H1 (cell line): Measurements from ENCODE around the gene KIF26B. TPM values are rescaled to one million over a fixed set of nuclear protein-coding genes. Genes with fewer than 3 reads are reported as not detected.

Source experiments
- CTCF ChIA-PET: fragments of 300-600 bp; sonication (Branson Sonifier 250); formaldehyde crosslinking; loops from one replicate; lab custom pipeline; 2021; ENCODE audit not compliant: partially characterized antibody; lab: Charles Lee
- POLR2A ChIA-PET: fragments of 300-600 bp; sonication (Branson Sonifier 250); formaldehyde crosslinking; loops from one replicate; lab custom pipeline; 2021; ENCODE audit warnings: inconsistent platforms; ENCODE audit not compliant: partially characterized antibody; lab: Charles Lee
- DNase-seq, 2 experiments: peaks; one replicate each; pipeline versions ENCODE4 v3.0.0 to v3.0.0-alpha.2; 2010 to 2022; ENCODE audit warnings: low spot score in 2 of 2, low read depth in 1 of 2, mixed read lengths in 1 of 2
- FAIRE-seq: peaks from 2 replicates; lab custom pipeline; 2011; peaks lifted over from hg19 to GRCh38; lab: Jason Lieb, UNC
- H2AFZ ChIP-seq: 2 replicates; pipeline ENCODE4 v1.8.1; 2012; ENCODE audit warnings: low read length, inconsistent platforms
- H2AK5ac ChIP-seq: 2 replicates; pipeline ENCODE4 v1.6.1; 2013; ENCODE audit warnings: low read depth, low read length
- H2BK120ac ChIP-seq: replicated peaks from 2 replicates; pipeline ENCODE3; 2013; ENCODE audit warnings: low read depth, low read length, inconsistent platforms
- H2BK12ac ChIP-seq: 2 replicates; pipeline ENCODE4 v1.6.1; 2013; ENCODE audit warnings: low read depth, low read length
- H2BK15ac ChIP-seq: 2 replicates; pipeline ENCODE4 v1.6.1; 2013; ENCODE audit warnings: low read length
- H2BK20ac ChIP-seq: 2 replicates; pipeline ENCODE4 v1.6.1; 2013; ENCODE audit warnings: low read length
- H2BK5ac ChIP-seq: 2 replicates; pipeline ENCODE4 v1.6.1; 2013; ENCODE audit warnings: low read depth, low read length
- H3K14ac ChIP-seq: 2 replicates; pipeline ENCODE4 v1.6.1; 2013; ENCODE audit warnings: inconsistent platforms; ENCODE audit not compliant: insufficient read length
- H3K18ac ChIP-seq: 2 replicates; pipeline ENCODE4 v1.6.1; 2013; ENCODE audit warnings: low read length; ENCODE audit errors: extremely low read depth
- H3K23ac ChIP-seq: 2 replicates; pipeline ENCODE4 v1.6.1; 2013; ENCODE audit warnings: inconsistent platforms; ENCODE audit not compliant: insufficient read length
- H3K23me2 ChIP-seq: 2 replicates; pipeline ENCODE4 v1.6.1; 2013; ENCODE audit warnings: low read depth, low read length
- H3K27ac ChIP-seq: 2 replicates; pipeline ENCODE4 v1.6.1; 2011; ENCODE audit warnings: low read depth, low read length, inconsistent platforms
- H3K27me3 ChIP-seq, 4 experiments: replicated peaks in 1 of 4; 1 replicate in 1 of 4; 2 replicates in 3 of 4; pipeline versions ENCODE4 v1.6.1 to v1.8.1; 2011 to 2013; ENCODE audit warnings: low read length in 3 of 4, mild to moderate bottlenecking in 3 of 4, inconsistent platforms in 2 of 4, mixed read lengths in 2 of 4, moderate library complexity in 1 of 4; ENCODE audit not compliant: control insufficient read depth in 3 of 4, insufficient read depth in 3 of 4; ENCODE audit errors: extremely low read depth in 1 of 4
- H3K36me3 ChIP-seq, 4 experiments: 2 replicates each; pipeline versions ENCODE4 v1.6.1 to v1.8.1; 2011 to 2013; ENCODE audit warnings: mild to moderate bottlenecking in 4 of 4, low read length in 3 of 4, moderate library complexity in 2 of 4, control low read depth in 1 of 4, inconsistent platforms in 1 of 4; ENCODE audit not compliant: insufficient read depth in 4 of 4, control insufficient read depth in 2 of 4
- H3K4ac ChIP-seq: replicated peaks from 2 replicates; pipeline ENCODE3; 2013; ENCODE audit warnings: low read length, low read depth, mixed read lengths, inconsistent platforms; ENCODE audit not compliant: insufficient read length
- H3K4me1 ChIP-seq, 4 experiments: replicated peaks in 1 of 4; 1 replicate in 1 of 4; 2 replicates in 3 of 4; pipeline versions ENCODE4 v1.6.1 to v1.8.1; 2011 to 2013; ENCODE audit warnings: low read length in 3 of 4, inconsistent platforms in 2 of 4, mixed read lengths in 1 of 4; ENCODE audit not compliant: insufficient read depth in 4 of 4, control insufficient read depth in 3 of 4
- H3K4me2 ChIP-seq, 2 experiments: 2 replicates each; pipeline versions ENCODE4 v1.6.1 to v1.8.1; 2011 to 2013; ENCODE audit warnings: low read depth in 2 of 2, low read length in 2 of 2, control low read depth in 1 of 2, inconsistent platforms in 1 of 2, mild to moderate bottlenecking in 1 of 2; ENCODE audit not compliant: insufficient read depth in 1 of 2
- H3K4me3 ChIP-seq, 4 experiments: fragments of 200-600, 300-600 bp in 1 of 4; sonication (generic), shearing (Covaris generic), sonication (Bioruptor Twin) in 1 of 4; 2 replicates each; pipeline versions ENCODE4 v1.5.1 to v1.8.1; 2011 to 2016; ENCODE audit warnings: low read length in 4 of 4, low read depth in 3 of 4, control low read depth in 2 of 4, inconsistent platforms in 2 of 4, mild to moderate bottlenecking in 2 of 4, mixed read lengths in 1 of 4, moderate library complexity in 1 of 4; ENCODE audit not compliant: insufficient read depth in 2 of 4; ENCODE audit errors: extremely low read depth in 1 of 4
- H3K56ac ChIP-seq: replicated peaks from 2 replicates; pipeline ENCODE3; 2013; ENCODE audit warnings: low read depth, mild to moderate bottlenecking, mixed read lengths, low read length, inconsistent platforms; ENCODE audit not compliant: insufficient read length
- H3K79me1 ChIP-seq: 2 replicates; pipeline ENCODE4 v1.6.1; 2013; ENCODE audit warnings: low read depth, low read length, control low read depth
- H3K79me2 ChIP-seq, 2 experiments: 2 replicates each; pipeline versions ENCODE4 v1.6.1 to v1.8.1; 2012 to 2013; ENCODE audit warnings: low read length in 2 of 2, mild to moderate bottlenecking in 2 of 2, inconsistent platforms in 1 of 2; ENCODE audit not compliant: insufficient read depth in 2 of 2, control insufficient read depth in 1 of 2
- H3K9ac ChIP-seq, 4 experiments: replicated peaks in 1 of 4; 1 replicate in 1 of 4; 2 replicates in 3 of 4; pipeline versions ENCODE4 v1.6.1 to v1.8.1; 2011 to 2013; ENCODE audit warnings: low read depth in 3 of 4, low read length in 3 of 4, control low read depth in 2 of 4, mild to moderate bottlenecking in 2 of 4, moderate library complexity in 2 of 4, inconsistent platforms in 1 of 4; ENCODE audit errors: extremely low read depth in 1 of 4
- H3K9me3 ChIP-seq, 2 experiments: 2 replicates each; pipeline versions ENCODE4 v1.6.1 to v1.8.1; 2012 to 2013; ENCODE audit warnings: mild to moderate bottlenecking in 2 of 2, moderate library complexity in 2 of 2, control low read depth in 1 of 2, inconsistent platforms in 1 of 2, low read depth in 1 of 2, low read length in 1 of 2, mixed read lengths in 1 of 2; ENCODE audit not compliant: insufficient read depth in 2 of 2
- H4K20me1 ChIP-seq, 2 experiments: replicated peaks in 1 of 2; 2 replicates each; pipeline versions ENCODE3 to v1.8.1; 2011 to 2013; ENCODE audit warnings: inconsistent platforms in 2 of 2, low read length in 2 of 2, mild to moderate bottlenecking in 1 of 2; ENCODE audit not compliant: insufficient read depth in 2 of 2, control insufficient read depth in 1 of 2
- H4K5ac ChIP-seq: 2 replicates; pipeline ENCODE4 v1.6.1; 2013; ENCODE audit warnings: low read length, low read depth, mixed read lengths, inconsistent platforms; ENCODE audit not compliant: insufficient read length
- H4K8ac ChIP-seq: 2 replicates; pipeline ENCODE4 v1.8.0; 2013; ENCODE audit warnings: mild to moderate bottlenecking, moderate library complexity, low read length, inconsistent platforms; ENCODE audit not compliant: insufficient read depth; ENCODE audit errors: extremely low read depth
- H4K91ac ChIP-seq: replicated peaks from 2 replicates; pipeline ENCODE3; 2013; ENCODE audit warnings: low read length, mixed read lengths, inconsistent platforms; ENCODE audit not compliant: insufficient read length
- CBX8 ChIP-seq: fragments of 300-800, 300-1000 bp; sonication (generic); IDR thresholded peaks from 2 replicates; pipeline ENCODE4 v1.7.1; 2016; ENCODE audit warnings: low read depth, low read length, borderline replicate concordance
- CREB1 ChIP-seq: IDR thresholded peaks from 2 replicates; pipeline ENCODE4 v1.6.1; 2012; ENCODE audit warnings: inconsistent platforms
- EZH2 ChIP-seq: fragments of 200-600 bp; sonication (generic); IDR thresholded peaks from 2 replicates; pipeline ENCODE4 v1.7.1; 2012; ENCODE audit warnings: low read depth, mild to moderate bottlenecking, moderate library complexity, low read length, inconsistent platforms; ENCODE audit not compliant: severe bottlenecking
- SIRT6 ChIP-seq: IDR thresholded peaks from one replicate; pipeline ENCODE4 v1.7.1; 2012; ENCODE audit warnings: low read length, inconsistent platforms
- WGBS, 2 experiments: shearing (Covaris generic) in 1 of 2; methylation state at CpG; one replicate each; pipeline versions ENCODE4 v1.1.6 to v1.1.7; 2013 to 2015; ENCODE audit warnings: low lambda C conversion rate in 2 of 2, mixed read lengths in 2 of 2, inconsistent platforms in 1 of 2, low coverage in 1 of 2, missing lambda C conversion rate in 1 of 2; ENCODE audit not compliant: insufficient replicate concordance in 2 of 2, insufficient coverage in 1 of 2, insufficient read length in 1 of 2; ENCODE audit errors: extremely low coverage in 1 of 2, missing lambda C conversion rate in 1 of 2; 5-methylcytosine and 5-hydroxymethylcytosine counted together
- polyA plus RNA-seq, 7 experiments: library from polyadenylated mRNA; depleted of rRNA in 3 of 7; stranded (reverse) in 5 of 7; unstranded in 2 of 7; fragments of >200 nt in 5 of 7; fragments of 200-250 nt in 2 of 7; gene quantifications; 1 replicate in 5 of 7; 2 replicates in 1 of 7; 4 replicates in 1 of 7; pipeline versions ENCODE4 v1.2.1 to v1.2.3, GENCODE V29; 2011 to 2013; ENCODE audit warnings: missing spikeins in 2 of 7, mixed read lengths in 2 of 7
- total RNA-seq: library from RNA; stranded (reverse); fragmentation: NEBNext Ultra II Directional; extraction: Animal tissue kit (Norgen Biotek cat#: 25700); gene quantifications from 2 replicates; pipeline ENCODE4 v1.2.1, GENCODE V29; 2021

The KIF26B gene
- total and polyA plus RNA-seq, 2 of the 8 experiments (the other 6 are each of a cell fraction or from before 2014, with no cell fraction given), result 0.06 to 0.28 TPM

DNA sequence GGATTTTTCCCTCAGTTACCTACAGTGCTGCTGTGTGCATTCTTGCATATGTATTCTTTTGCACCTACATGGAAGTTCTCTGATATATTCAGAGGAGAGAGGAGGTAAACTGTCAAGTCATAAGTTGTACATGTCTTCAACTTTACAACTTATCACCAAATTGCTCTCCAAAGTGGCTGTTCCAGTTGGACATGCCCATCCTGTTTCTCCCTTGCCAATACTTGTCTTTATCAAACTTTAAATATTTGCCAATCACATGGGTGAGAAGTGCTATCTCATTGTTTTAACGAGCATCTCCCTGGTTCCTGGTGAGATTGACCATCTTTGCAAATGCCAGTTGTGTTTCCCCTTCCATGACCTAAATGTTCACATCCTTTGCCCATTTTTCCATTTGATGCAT lies 88.2 kb downstream of the KIF26B start:
- TF ChIP-seq CREB1, result no peak
- TF ChIP-seq SIRT6, result no peak
- TF ChIP-seq EZH2, result no peak
- TF ChIP-seq CBX8, result no peak
- no peak for DNase-seq
- POLR2A ChIA-PET, result no interaction called here
- no peaks in the 10 kb centered on the region for H3K79me2 ChIP-seq
- H3K36me3 ChIP-seq, result no peaks in the 10 kb centered on the region
- H2BK12ac ChIP-seq, result no peak overlapping the region
- no peak overlapping the region for H2BK20ac ChIP-seq
- H3K9me3 ChIP-seq, result no peaks in the 10 kb centered on the region
- H3K4ac ChIP-seq, result no peak overlapping the region
- no peaks in the 10 kb centered on the region for H3K79me1 ChIP-seq
- no peaks in the 10 kb centered on the region for H4K20me1 ChIP-seq
- no peaks in the 10 kb centered on the region; the same call in 1 of the 2 replicates for H3K23me2 ChIP-seq
- H2BK5ac ChIP-seq, result no peak overlapping the region
- no peaks in the 10 kb centered on the region for H3K27me3 ChIP-seq
- H3K9ac ChIP-seq, result no peak overlapping the region
- no peak overlapping the region for H2AFZ ChIP-seq
- H2BK15ac ChIP-seq, result no peak overlapping the region
- no peak overlapping the region for H4K5ac ChIP-seq
- H3K27ac ChIP-seq, result no peak overlapping the region
- no peak overlapping the region for H4K91ac ChIP-seq
- H3K56ac ChIP-seq, result no peak overlapping the region
- H3K4me1 ChIP-seq, result no peaks in the 10 kb centered on the region
- no peak overlapping the region for H3K14ac ChIP-seq
- no peak overlapping the region for H3K18ac ChIP-seq
- no peak overlapping the region for H2AK5ac ChIP-seq
- no peak for FAIRE-seq
- no peak overlapping the region for H3K4me3 ChIP-seq
- H3K4me2 ChIP-seq, result no peak overlapping the region
- H4K8ac ChIP-seq, result no peak overlapping the region
- H3K23ac ChIP-seq, result no peak overlapping the region
- CTCF ChIA-PET, result no interaction called here
- H2BK120ac ChIP-seq, result no peak overlapping the region
- 95% methylated on average over 1 of the region's 1 CpG; no CpG with 5 or more reads in 1 of the 2 experiments for WGBS, 2 experiments
